Breast epithelium (tissue), 3 donors: ENCODE results near the gene TTLL11.

ENCODE experiments used
- POLR2AphosphoS5 ChIP-seq, 3 donors: sonication (generic); formaldehyde crosslinking; IDR thresholded peaks; one replicate each; pipeline ENCODE4 v1.6.1; 2017; ENCODE audit warnings: antibody characterized with exemption in 3 of 3
- TF ChIP-seq, protein P1 (sequence below), 3 donors: fragments of 450-650 bp; IDR thresholded peaks; one replicate each; pipeline ENCODE4 v1.5.1; 2016 to 2017; ENCODE audit warnings: antibody characterized with exemption in 3 of 3, mild to moderate bottlenecking in 3 of 3, moderate library complexity in 3 of 3

DNA sequence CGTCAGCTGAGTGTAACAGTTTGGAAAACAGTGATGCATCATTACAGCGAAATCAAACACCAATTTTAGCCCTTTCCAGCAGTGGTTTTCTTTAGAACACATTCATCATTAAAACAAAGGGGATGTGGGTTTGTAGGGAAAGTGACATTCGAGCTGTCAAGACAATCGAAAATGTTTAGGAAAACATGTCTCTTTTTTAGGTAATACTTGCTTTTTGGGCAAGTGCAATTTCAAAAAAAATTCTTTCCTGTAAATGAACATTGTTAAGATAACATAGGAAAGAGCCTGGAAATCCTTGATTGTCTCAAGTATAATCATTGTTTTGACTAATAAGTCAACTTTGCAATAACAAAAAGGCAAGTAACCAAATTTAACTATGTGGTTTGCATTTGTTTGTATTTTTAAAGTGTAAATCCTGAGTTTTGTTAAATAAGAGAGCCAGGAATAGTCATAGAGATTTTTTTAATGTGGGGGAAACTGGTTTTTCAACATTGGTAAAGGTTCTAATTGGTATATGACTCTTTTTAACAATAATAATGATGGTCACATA is 182.5 kb downstream of the TTLL11 start:
- TF ChIP-seq, protein P1, sequence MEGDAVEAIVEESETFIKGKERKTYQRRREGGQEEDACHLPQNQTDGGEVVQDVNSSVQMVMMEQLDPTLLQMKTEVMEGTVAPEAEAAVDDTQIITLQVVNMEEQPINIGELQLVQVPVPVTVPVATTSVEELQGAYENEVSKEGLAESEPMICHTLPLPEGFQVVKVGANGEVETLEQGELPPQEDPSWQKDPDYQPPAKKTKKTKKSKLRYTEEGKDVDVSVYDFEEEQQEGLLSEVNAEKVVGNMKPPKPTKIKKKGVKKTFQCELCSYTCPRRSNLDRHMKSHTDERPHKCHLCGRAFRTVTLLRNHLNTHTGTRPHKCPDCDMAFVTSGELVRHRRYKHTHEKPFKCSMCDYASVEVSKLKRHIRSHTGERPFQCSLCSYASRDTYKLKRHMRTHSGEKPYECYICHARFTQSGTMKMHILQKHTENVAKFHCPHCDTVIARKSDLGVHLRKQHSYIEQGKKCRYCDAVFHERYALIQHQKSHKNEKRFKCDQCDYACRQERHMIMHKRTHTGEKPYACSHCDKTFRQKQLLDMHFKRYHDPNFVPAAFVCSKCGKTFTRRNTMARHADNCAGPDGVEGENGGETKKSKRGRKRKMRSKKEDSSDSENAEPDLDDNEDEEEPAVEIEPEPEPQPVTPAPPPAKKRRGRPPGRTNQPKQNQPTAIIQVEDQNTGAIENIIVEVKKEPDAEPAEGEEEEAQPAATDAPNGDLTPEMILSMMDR (IDR thresholded peaks at IDR 0.05) = no peak
- TF ChIP-seq POLR2AphosphoS5 (IDR thresholded peaks at IDR 0.05) = no peak
